Stimulated activated naive CD8-positive, alpha-beta T cell treated with anti-CD3 and anti-CD28 coated beads, Interleukin-15, Interleukin-2, amounts not matched to agents 100 U/mL and 50 U/mL, for 24 hours (primary cell): ENCODE results near the gene TUT7.

Experiments
- ATAC-seq: fragments of 150-1000 bp; cut with Tn5 transposase; one replicate; pipeline ENCODE4 v1.10.0; 2021
- DNase-seq: peaks from one replicate; pipeline ENCODE4 v3.0.0; 2021

The TUT7 gene

GRCh38 chr9:86252870-86253269 is 101.3 kb downstream of the TUT7 start:
- DNase-seq (no peak), ATAC-seq (no peak)

GRCh38 chr9:86250123-86250522 is 104.1 kb downstream of the TUT7 start:
- DNase-seq: no peak
- ATAC-seq: no peak

GRCh38 chr9:86248746-86249145 is 105.5 kb downstream of the TUT7 start:
- ATAC-seq: no peak
- DNase-seq: no peak

- no peak for ATAC-seq
- DNase-seq: no peak
Measured at GRCh38 chr9:86246752-86247161, 107.5 kb downstream of the TUT7 start.

- DNase-seq (no peak), ATAC-seq (no peak)
Measured at GRCh38 chr9:86242071-86242470, 112.1 kb downstream of the TUT7 start.

GRCh38 chr9:86241216-86241615 is 113.0 kb downstream of the TUT7 start:
- no peak for DNase-seq
- peak; percentile 14 for ATAC-seq

GRCh38 chr9:86238861-86239770 is 115.1 kb downstream of the TUT7 start:
- no peak for ATAC-seq
- DNase-seq: no peak
